ENCODE data around the gene ACTL7B. TPM values are rescaled to one million over a fixed set of nuclear protein-coding genes. Genes with fewer than 3 reads are reported as not detected.

The ACTL7B gene
- total RNA-seq, 1 experiment from 2014 or later, result not detected

DNA sequence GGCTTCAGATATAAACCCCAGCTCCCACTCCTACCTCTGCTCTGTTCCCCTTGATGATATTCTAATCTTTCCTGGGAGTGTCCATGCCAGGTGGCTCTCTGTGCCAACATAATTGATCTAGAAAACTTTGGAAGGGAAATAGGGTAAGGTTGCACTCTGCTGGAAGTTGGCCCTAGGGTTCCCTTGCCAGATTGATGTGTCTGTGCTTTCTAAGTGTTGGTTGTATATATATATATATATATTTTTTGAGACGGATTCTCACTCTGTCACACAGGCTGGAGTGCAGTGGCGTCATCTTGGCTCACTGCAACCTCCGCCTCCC lies 23.6 kb downstream of the ACTL7B start (continued):
- TF ChIP-seq, protein P1, sequence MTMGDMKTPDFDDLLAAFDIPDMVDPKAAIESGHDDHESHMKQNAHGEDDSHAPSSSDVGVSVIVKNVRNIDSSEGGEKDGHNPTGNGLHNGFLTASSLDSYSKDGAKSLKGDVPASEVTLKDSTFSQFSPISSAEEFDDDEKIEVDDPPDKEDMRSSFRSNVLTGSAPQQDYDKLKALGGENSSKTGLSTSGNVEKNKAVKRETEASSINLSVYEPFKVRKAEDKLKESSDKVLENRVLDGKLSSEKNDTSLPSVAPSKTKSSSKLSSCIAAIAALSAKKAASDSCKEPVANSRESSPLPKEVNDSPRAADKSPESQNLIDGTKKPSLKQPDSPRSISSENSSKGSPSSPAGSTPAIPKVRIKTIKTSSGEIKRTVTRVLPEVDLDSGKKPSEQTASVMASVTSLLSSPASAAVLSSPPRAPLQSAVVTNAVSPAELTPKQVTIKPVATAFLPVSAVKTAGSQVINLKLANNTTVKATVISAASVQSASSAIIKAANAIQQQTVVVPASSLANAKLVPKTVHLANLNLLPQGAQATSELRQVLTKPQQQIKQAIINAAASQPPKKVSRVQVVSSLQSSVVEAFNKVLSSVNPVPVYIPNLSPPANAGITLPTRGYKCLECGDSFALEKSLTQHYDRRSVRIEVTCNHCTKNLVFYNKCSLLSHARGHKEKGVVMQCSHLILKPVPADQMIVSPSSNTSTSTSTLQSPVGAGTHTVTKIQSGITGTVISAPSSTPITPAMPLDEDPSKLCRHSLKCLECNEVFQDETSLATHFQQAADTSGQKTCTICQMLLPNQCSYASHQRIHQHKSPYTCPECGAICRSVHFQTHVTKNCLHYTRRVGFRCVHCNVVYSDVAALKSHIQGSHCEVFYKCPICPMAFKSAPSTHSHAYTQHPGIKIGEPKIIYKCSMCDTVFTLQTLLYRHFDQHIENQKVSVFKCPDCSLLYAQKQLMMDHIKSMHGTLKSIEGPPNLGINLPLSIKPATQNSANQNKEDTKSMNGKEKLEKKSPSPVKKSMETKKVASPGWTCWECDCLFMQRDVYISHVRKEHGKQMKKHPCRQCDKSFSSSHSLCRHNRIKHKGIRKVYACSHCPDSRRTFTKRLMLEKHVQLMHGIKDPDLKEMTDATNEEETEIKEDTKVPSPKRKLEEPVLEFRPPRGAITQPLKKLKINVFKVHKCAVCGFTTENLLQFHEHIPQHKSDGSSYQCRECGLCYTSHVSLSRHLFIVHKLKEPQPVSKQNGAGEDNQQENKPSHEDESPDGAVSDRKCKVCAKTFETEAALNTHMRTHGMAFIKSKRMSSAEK (CRISPR knock-in tag; IDR thresholded peaks at IDR 0.05; ENCODE audit: borderline replicate concordance), result no peak
- TF ChIP-seq ESRRA (CRISPR knock-in tag; IDR thresholded peaks at IDR 0.05; ENCODE audit: borderline replicate concordance), result no peak
- TF ChIP-seq CBFB (CRISPR knock-in tag; IDR thresholded peaks at IDR 0.05; ENCODE audit: low read depth), result no peak

DNA sequence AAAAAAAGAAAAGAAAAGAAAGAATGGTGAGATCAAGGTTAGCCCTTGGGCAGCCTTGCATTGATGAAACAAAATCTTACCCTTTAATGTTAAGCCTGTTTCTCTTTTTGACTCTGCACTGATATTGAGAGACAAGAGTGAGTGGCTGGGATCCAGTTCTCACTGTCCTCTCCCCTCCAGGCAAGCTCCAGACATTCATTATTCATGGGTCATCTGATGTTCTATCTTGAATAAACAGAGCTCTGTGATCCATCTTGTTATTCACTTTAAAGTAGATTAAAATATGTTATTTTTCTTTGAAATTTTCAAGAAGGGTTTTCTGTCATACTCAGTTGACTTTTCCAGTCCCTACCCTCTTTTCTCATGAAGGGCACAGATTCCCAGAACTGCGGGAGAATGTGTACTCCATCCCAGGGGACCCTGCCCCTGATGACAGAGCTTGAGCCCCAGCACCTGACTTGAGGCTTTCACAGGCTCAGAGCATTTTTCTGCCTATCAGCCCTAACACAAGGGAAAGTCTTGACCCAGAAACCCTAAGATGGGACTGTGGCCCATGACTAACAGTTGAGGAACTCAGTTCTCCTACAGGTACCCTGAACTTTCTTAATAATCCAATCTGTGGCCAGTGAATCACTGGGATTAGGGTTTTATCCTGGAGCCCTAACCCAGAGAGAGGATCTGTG lies 24.1 kb downstream of the ACTL7B start:
- no peak for ATAC-seq
- no peak for TF ChIP-seq CREB1 (CRISPR knock-in tag; IDR thresholded peaks at IDR 0.05)
- no peak for TF ChIP-seq ELF4 (CRISPR knock-in tag; IDR thresholded peaks at IDR 0.05; ENCODE audit: low read depth)
- TF ChIP-seq, protein P2, sequence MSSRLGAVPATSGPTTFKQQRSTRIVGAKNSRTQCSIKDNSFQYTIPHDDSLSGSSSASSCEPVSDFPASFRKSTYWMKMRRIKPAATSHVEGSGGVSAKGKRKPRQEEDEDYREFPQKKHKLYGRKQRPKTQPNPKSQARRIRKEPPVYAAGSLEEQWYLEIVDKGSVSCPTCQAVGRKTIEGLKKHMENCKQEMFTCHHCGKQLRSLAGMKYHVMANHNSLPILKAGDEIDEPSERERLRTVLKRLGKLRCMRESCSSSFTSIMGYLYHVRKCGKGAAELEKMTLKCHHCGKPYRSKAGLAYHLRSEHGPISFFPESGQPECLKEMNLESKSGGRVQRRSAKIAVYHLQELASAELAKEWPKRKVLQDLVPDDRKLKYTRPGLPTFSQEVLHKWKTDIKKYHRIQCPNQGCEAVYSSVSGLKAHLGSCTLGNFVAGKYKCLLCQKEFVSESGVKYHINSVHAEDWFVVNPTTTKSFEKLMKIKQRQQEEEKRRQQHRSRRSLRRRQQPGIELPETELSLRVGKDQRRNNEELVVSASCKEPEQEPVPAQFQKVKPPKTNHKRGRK (CRISPR knock-in tag; IDR thresholded peaks at IDR 0.05; ENCODE audit: borderline replicate concordance), result no peak
- TF ChIP-seq SMAD3 (CRISPR knock-in tag; IDR thresholded peaks at IDR 0.05; ENCODE audit: borderline replicate concordance), result no peak
- H3K27ac Mint-ChIP-seq, result no peak overlapping the region
- H3K9me3 Mint-ChIP-seq, result peaks cover 3% of the 10 kb centered on the region; the same call in 1 of the 2 replicates
- DNase-seq (ENCODE audit: low spot score), result no peak
- H3K4me1 Mint-ChIP-seq, result peaks cover 11% of the 10 kb centered on the region
- no peaks in the 10 kb centered on the region for H3K36me3 Mint-ChIP-seq
- no peaks in the 10 kb centered on the region for H3K27me3 Mint-ChIP-seq (ENCODE audit: low read depth)
- no peak overlapping the region for H3K4me3 Mint-ChIP-seq
- ChIA-PET POLR2A (no interaction called here), CTCF (no interaction called here)

GRCh38 chr9:108830272-108830671 lies 25.5 kb downstream of the ACTL7B start:
- POLR2A ChIA-PET, result no interaction called here
- ATAC-seq, result no peak
- H3K36me3 Mint-ChIP-seq, result peaks cover 6% of the 10 kb centered on the region
- H3K27me3 Mint-ChIP-seq (ENCODE audit: low read depth), result no peaks in the 10 kb centered on the region
- peaks cover 12% of the 10 kb centered on the region for H3K9me3 Mint-ChIP-seq
- H3K27ac Mint-ChIP-seq, result no peak overlapping the region
- H3K4me3 Mint-ChIP-seq, result no peak overlapping the region
- CTCF ChIA-PET, result interaction anchor here (0.6 kb wide), 2 partner anchors 436 to 641 kb away, joined by 3 read pairs; no protein-coding TSS in a partner anchor
- DNase-seq (ENCODE audit: low spot score), result no peak
- no peaks in the 10 kb centered on the region; the same call in 1 of the 2 replicates for H3K4me1 Mint-ChIP-seq
- TF ChIP-seq, protein P3, sequence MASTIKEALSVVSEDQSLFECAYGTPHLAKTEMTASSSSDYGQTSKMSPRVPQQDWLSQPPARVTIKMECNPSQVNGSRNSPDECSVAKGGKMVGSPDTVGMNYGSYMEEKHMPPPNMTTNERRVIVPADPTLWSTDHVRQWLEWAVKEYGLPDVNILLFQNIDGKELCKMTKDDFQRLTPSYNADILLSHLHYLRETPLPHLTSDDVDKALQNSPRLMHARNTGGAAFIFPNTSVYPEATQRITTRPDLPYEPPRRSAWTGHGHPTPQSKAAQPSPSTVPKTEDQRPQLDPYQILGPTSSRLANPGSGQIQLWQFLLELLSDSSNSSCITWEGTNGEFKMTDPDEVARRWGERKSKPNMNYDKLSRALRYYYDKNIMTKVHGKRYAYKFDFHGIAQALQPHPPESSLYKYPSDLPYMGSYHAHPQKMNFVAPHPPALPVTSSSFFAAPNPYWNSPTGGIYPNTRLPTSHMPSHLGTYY (CRISPR knock-in tag; IDR thresholded peaks at IDR 0.05), result no peak
- TF ChIP-seq, protein P4, sequence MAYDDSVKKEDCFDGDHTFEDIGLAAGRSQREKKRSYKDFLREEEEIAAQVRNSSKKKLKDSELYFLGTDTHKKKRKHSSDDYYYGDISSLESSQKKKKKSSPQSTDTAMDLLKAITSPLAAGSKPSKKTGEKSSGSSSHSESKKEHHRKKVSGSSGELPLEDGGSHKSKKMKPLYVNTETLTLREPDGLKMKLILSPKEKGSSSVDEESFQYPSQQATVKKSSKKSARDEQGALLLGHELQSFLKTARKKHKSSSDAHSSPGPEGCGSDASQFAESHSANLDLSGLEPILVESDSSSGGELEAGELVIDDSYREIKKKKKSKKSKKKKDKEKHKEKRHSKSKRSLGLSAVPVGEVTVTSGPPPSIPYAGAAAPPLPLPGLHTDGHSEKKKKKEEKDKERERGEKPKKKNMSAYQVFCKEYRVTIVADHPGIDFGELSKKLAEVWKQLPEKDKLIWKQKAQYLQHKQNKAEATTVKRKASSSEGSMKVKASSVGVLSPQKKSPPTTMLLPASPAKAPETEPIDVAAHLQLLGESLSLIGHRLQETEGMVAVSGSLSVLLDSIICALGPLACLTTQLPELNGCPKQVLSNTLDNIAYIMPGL (CRISPR knock-in tag; IDR thresholded peaks at IDR 0.05), result no peak
- no peak for TF ChIP-seq STAT6 (CRISPR knock-in tag; conservative IDR thresholded peaks at IDR 0.05; ENCODE audit: low read depth)
- TF ChIP-seq, protein P2 (CRISPR knock-in tag; IDR thresholded peaks at IDR 0.05; ENCODE audit: borderline replicate concordance), result no peak
- TF ChIP-seq, protein P5, sequence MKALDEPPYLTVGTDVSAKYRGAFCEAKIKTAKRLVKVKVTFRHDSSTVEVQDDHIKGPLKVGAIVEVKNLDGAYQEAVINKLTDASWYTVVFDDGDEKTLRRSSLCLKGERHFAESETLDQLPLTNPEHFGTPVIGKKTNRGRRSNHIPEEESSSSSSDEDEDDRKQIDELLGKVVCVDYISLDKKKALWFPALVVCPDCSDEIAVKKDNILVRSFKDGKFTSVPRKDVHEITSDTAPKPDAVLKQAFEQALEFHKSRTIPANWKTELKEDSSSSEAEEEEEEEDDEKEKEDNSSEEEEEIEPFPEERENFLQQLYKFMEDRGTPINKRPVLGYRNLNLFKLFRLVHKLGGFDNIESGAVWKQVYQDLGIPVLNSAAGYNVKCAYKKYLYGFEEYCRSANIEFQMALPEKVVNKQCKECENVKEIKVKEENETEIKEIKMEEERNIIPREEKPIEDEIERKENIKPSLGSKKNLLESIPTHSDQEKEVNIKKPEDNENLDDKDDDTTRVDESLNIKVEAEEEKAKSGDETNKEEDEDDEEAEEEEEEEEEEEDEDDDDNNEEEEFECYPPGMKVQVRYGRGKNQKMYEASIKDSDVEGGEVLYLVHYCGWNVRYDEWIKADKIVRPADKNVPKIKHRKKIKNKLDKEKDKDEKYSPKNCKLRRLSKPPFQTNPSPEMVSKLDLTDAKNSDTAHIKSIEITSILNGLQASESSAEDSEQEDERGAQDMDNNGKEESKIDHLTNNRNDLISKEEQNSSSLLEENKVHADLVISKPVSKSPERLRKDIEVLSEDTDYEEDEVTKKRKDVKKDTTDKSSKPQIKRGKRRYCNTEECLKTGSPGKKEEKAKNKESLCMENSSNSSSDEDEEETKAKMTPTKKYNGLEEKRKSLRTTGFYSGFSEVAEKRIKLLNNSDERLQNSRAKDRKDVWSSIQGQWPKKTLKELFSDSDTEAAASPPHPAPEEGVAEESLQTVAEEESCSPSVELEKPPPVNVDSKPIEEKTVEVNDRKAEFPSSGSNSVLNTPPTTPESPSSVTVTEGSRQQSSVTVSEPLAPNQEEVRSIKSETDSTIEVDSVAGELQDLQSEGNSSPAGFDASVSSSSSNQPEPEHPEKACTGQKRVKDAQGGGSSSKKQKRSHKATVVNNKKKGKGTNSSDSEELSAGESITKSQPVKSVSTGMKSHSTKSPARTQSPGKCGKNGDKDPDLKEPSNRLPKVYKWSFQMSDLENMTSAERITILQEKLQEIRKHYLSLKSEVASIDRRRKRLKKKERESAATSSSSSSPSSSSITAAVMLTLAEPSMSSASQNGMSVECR (CRISPR knock-in tag; IDR thresholded peaks at IDR 0.05; ENCODE audit: borderline replicate concordance), result no peak
- no peak for TF ChIP-seq SMAD3 (CRISPR knock-in tag; IDR thresholded peaks at IDR 0.05; ENCODE audit: borderline replicate concordance)
- no peak for TF ChIP-seq SOX15 (CRISPR knock-in tag; IDR thresholded peaks at IDR 0.05)
- no peak for TF ChIP-seq ELF4 (CRISPR knock-in tag; IDR thresholded peaks at IDR 0.05; ENCODE audit: low read depth)
- TF ChIP-seq ESRRA (CRISPR knock-in tag; IDR thresholded peaks at IDR 0.05; ENCODE audit: borderline replicate concordance), result no peak
